Activated CD4-positive, alpha-beta T cell treated with anti-CD3 and anti-CD28 coated beads, Interleukin-10, Interleukin-2, amounts not matched to agents 100 ng/mL and 50 ng/mL, durations not matched to agents 16 hours and 8 hours (primary cell): Measurements from ENCODE around the gene PAX2.

Experiments
- DNase-seq: peaks from one replicate; pipeline ENCODE4 v3.0.0-alpha.2; 2020

Gene PAX2

GRCh38 chr10:100859484-100859763 lies 114.0 kb downstream of the PAX2 start:
- DNase-seq, result no peak

DNA sequence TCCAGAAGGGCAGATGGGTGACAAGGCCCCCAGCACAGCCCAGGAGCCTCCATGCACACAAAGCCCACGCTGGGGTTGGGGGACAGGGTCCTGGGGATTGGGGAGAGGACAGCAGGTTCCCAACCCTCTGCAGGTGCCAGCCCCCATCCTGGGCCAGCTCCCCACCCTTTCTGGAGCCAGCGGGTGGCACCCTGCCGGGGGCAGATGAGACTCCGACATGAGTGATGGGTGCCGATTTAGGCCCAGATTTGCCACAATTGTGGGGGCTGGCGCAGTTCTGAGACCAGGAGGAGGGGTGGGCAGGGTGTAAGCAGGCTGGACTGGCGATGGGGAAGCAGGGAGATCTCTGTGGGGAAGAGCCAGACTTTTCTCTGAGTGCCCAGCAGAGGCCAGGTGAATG lies 118.1 kb downstream of the PAX2 start:
- DNase-seq, result no peak

DNA sequence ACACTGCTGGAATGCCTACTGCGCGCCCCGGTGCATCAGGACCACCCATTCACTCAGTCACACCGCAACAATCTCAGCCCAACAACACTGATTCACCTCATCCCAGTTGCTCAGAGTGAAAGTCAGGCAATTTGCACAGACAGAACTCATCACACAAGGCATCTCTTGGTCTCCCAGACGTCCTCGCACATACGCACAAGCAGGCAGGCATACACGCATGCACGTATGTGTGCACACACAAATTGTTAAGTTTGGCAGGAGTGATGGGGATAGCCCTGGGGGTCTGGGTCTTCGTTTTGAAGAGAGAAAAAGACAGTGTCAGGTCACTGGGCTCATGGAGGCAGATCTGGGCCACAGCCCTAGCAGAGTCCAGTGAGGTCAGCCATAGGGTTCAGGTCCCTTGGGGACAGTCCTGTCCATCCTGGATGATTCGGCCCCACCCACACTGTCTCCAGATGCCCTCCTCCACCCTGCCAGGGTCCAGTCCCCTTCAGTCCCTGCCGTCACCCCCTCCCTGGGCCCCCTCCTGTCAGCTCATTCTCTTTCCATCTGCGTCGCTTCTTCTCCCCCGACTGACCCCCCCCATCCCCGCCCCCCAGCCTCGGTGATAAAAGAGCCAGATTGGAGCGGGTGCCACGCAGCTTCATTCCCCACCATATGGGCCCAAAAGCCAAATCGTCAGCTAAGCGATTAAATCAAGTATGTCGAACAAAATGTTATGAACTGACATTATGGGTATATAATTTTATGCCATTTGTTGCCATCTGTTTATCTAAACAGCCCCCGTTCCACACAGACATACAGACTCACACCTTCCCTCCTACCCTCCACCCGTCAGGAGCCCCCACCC lies 118.9 kb downstream of the PAX2 start:
- DNase-seq, result no peak

GRCh38 chr10:100864978-100865377 lies 119.6 kb downstream of the PAX2 start:
- no peak for DNase-seq

DNA sequence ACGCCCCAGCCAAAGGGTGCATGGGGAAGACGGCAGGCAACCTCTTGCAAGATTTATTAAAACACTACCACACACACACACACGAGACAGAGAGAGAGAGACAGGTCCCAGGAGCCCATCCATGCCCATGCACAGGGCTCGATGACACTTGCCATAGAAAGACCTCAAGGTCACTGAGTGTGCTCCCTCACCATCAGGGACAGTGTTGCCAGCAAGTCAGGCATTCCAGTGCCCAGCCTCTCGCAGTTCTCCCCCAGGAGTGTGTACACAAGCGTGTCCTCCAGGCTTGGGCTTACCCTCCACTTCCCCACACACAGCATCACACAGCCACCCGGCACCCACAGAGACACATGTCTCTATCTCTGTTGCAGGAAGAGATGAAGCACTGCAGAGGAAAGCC lies 120.6 kb downstream of the PAX2 start:
- DNase-seq, result no peak

GRCh38 chr10:100866575-100867098 lies 121.3 kb downstream of the PAX2 start:
- DNase-seq, result no peak

GRCh38 chr10:100867261-100867963 lies 122.0 kb downstream of the PAX2 start:
- DNase-seq, result no peak

GRCh38 chr10:100868382-100868781 lies 123.0 kb downstream of the PAX2 start:
- DNase-seq, result no peak

DNA sequence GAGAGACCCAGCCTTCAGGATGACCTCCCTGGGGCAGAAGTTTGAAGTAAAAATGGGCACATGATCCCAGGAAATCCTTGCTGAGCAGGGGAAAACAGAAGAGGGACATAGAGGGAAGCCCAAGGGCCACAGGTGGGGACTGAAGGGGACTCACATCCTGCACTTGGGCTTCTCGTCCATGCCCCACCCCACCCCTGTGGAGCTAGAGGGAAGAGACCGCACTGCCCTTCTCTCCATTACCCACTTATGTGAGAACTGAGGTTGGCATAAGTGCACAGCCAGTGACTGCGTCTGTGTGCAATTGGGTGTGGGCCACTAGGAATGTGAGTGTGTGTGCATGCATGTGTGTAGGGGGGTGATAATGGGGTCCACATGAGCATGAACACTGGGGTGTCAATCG lies 124.0 kb downstream of the PAX2 start:
- DNase-seq, result no peak

DNA sequence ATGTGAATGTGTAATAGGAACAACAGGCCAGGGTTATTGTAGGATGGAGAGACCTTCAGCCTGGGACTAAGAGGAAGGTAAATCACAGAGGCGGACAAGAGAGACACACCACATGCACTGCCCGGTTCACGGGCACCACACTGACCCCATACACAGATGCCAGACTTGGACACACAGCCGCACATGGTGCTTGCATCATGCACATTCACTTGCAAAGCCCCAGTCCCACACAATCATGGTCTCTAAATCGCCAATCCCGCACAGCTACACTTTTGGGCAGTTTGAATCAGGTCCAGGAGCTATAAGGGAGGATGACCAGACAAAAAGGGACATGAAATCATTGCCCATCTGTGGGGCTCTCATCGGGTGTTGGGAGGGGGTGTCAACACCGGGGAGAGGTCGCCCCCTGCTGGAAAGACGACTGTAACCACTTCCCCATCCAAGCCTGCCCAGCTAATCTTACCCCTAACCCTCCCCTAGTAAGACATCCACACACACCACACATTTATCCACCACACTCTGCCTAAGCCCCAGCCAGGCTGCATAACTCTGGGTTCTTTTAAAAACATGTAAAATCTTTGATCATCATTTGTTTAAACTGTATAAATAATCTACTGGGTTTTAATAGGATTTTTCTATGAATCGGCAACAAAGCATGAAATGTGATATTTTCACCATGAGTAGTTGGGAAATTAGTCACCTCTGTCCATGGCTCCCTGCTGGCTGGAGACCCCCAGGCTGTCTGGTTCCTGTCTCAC lies 126.8 kb downstream of the PAX2 start:
- peak; percentile 75 for DNase-seq

GRCh38 chr10:100873146-100873826 lies 127.9 kb downstream of the PAX2 start:
- DNase-seq, result no peak

GRCh38 chr10:100873827-100874326 lies 128.5 kb downstream of the PAX2 start:
- no peak for DNase-seq

DNA sequence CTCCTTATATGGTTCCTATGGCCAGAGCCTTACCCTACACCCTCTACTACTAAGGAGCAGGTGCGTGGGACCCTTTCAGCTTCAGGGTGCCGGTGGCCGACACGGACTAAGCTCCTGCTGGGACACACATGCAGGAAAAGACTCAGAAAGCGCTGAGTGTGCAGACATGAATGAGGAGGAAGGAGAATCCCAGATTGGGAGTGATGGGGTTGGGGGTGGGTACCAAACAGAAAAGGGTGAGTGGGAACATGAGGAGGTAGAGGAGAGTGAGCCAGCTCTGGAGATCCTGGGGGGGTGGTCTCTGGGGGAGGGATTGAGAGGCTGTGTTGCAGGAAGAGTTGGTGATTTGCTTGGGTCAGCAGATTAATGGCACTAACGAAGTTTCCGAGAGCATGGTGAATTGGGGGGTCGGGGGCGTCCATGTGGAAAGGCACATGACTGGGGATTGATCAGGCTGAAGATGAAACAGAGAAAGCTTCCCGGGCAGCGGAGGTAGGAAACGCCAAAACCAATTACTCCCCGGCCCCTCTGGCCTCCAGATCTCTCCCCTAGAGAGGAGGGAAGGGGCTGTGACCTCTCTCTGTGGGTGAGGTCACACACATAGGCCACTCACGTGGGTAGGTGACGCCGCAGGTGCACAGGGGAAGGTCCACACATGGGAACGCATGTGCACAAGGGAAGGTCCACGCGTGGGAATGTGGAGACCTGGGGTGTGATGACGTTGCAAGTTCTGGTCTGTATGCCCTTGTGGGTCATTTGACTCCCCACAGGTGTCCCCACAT lies 129.5 kb downstream of the PAX2 start:
- no peak for DNase-seq

- no peak for DNase-seq
Observed at GRCh38 chr10:100875484-100876166, 130.2 kb downstream of the PAX2 start.

DNA sequence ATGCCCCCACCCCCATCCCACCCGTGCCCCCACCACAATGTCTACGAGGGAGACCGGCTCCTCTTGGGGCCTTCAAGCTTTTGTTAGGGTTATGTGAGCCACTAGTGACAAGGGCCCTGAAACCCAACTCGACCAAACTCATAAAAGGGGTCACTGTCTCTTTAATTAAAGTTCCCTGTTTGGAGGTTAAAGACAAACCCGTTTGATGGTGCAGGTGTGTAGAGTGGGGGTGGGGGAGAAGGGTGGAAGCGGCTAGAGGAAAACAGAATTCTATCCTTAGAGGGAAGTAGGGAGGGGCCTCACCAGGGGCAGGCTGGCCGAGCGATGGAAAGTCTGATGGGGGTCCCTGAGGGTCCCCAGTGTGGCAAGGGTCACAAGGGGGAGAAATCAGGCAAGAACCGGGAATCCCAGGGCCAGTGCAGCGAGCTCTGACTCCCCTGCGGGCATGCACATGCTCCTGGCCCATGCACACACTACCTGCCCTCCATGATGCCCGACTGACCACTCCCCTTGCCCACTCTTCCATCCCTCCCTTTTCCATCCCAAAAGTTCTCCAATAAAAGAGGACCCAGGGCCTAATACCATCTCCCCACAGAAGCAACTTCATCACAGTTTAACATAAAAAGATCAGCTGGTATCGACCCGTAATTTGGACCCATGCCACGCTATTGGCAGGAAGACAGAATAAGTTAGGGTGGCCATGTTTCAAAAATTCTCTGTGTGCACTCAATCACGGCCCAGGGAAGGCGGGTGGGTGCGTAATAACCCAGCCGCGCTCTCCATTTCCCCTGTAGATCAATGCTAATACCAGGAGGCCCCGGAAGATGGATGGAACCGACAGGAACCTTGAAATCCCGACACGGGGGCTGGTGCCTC lies 131.4 kb downstream of the PAX2 start:
- DNase-seq, result no peak

GRCh38 chr10:100877461-100877850 lies 132.1 kb downstream of the PAX2 start:
- no peak for DNase-seq

GRCh38 chr10:100878291-100878910 lies 133.0 kb downstream of the PAX2 start:
- peak; percentile 53 for DNase-seq
